Esophagus (tissue), 2 donors: Measurements from ENCODE around the gene RCVRN. TPM values are rescaled to one million over a fixed set of nuclear protein-coding genes. Genes with fewer than 3 reads are reported as not detected.

Experiments
- H3K27ac ChIP-seq, 2 donors: one replicate each; pipeline ENCODE4 v1.5.1; 2013; ENCODE audit warnings: low read depth in 2 of 2, mild to moderate bottlenecking in 2 of 2, inconsistent platforms in 1 of 2, low read length in 1 of 2, moderate library complexity in 1 of 2
- H3K27me3 ChIP-seq, 2 donors: one replicate each; pipeline ENCODE4 v1.6.1; 2013; ENCODE audit warnings: low read length in 2 of 2, control low read depth in 1 of 2, mild to moderate bottlenecking in 1 of 2; ENCODE audit not compliant: insufficient read depth in 2 of 2, control insufficient read depth in 1 of 2
- H3K36me3 ChIP-seq, 2 donors: one replicate each; pipeline ENCODE4 v1.6.1; 2013; ENCODE audit warnings: low read length in 1 of 2; ENCODE audit not compliant: control insufficient read depth in 2 of 2, insufficient read depth in 2 of 2
- H3K4me1 ChIP-seq, 2 donors: one replicate each; pipeline ENCODE4 v1.6.1; 2013; ENCODE audit warnings: low read length in 1 of 2; ENCODE audit not compliant: control insufficient read depth in 2 of 2, insufficient read depth in 2 of 2
- H3K4me3 ChIP-seq, 2 donors: one replicate each; pipeline ENCODE4 v1.5.1; 2013; ENCODE audit warnings: low read length in 2 of 2, mild to moderate bottlenecking in 2 of 2, low read depth in 1 of 2, moderate library complexity in 1 of 2
- H3K9me3 ChIP-seq, 2 donors: one replicate each; pipeline ENCODE4 v1.6.1; 2013; ENCODE audit warnings: mild to moderate bottlenecking in 2 of 2, low read depth in 1 of 2, low read length in 1 of 2, moderate library complexity in 1 of 2; ENCODE audit not compliant: control insufficient read depth in 2 of 2, insufficient read depth in 1 of 2
- WGBS, 2 donors: extraction: QIAGEN DNeasy Blood & Tissue Kit; methylation state at CpG; one replicate each; pipeline ENCODE4 v1.1.7; 2013; 5-methylcytosine and 5-hydroxymethylcytosine counted together
- polyA plus RNA-seq, 2 donors: library from polyadenylated mRNA; stranded (reverse); fragments of 200-250 nt; gene quantifications; one replicate each; pipeline ENCODE4 v1.2.3, GENCODE V29; 2013
- donor health status: healthy with polysubstance abuse.
- donor health status: Bipolar disorder and iron deficiency.

RCVRN gene
- polyA plus RNA-seq, 2 donors, result 0.01 to 0.18 TPM

- H3K9me3 ChIP-seq, result no peaks in the 10 kb centered on the region
- no peaks in the 10 kb centered on the region for H3K27me3 ChIP-seq
- H3K4me1 ChIP-seq, result no peaks in the 10 kb centered on the region
- no peak overlapping the region for H3K27ac ChIP-seq
- WGBS, 2 donors, result 95 to 96% methylated on average over 34 to 35 of the region's 35 CpGs
- no peak overlapping the region for H3K4me3 ChIP-seq
- H3K36me3 ChIP-seq, result no peaks in the 10 kb centered on the region
Observed at GRCh38 chr17:9904277-9905077, 594 bp downstream of the RCVRN start.

GRCh38 chr17:9902120-9902519 lies 3.0 kb downstream of the RCVRN start:
- Histone ChIP-seq H3K36me3 (no peaks in the 10 kb centered on the region), H3K9me3 (no peaks in the 10 kb centered on the region), H3K4me3 (no peak overlapping the region), H3K27me3 (no peaks in the 10 kb centered on the region), H3K27ac (no peak overlapping the region), H3K4me1 (no peaks in the 10 kb centered on the region)
- WGBS, 2 donors, result 9 to 10% methylated on average over 2 of the region's 2 CpGs

- H3K9me3 ChIP-seq, result no peaks in the 10 kb centered on the region
- WGBS, 2 donors, result 50 to 51% methylated on average over 8 of the region's 8 CpGs
- H3K4me3 ChIP-seq, result no peak overlapping the region
- H3K4me1 ChIP-seq, result no peaks in the 10 kb centered on the region
- H3K36me3 ChIP-seq, result no peaks in the 10 kb centered on the region
- no peaks in the 10 kb centered on the region for H3K27me3 ChIP-seq
- H3K27ac ChIP-seq, result no peak overlapping the region
Observed at GRCh38 chr17:9900784-9901183, 4.3 kb downstream of the RCVRN start.

GRCh38 chr17:9900044-9900594 lies 5.0 kb downstream of the RCVRN start:
- Histone ChIP-seq H3K27ac (no peak overlapping the region), H3K36me3 (no peaks in the 10 kb centered on the region), H3K27me3 (no peaks in the 10 kb centered on the region), H3K4me1 (no peaks in the 10 kb centered on the region), H3K4me3 (no peak overlapping the region), H3K9me3 (no peaks in the 10 kb centered on the region)
- 37 to 41% methylated on average over 8 of the region's 8 CpGs for WGBS, 2 donors

- H3K36me3 ChIP-seq, result no peaks in the 10 kb centered on the region
- H3K4me1 ChIP-seq, result no peaks in the 10 kb centered on the region
- no peaks in the 10 kb centered on the region for H3K9me3 ChIP-seq
- WGBS, 2 donors, result 76 to 78% methylated on average over 21 of the region's 21 CpGs
- H3K27me3 ChIP-seq, result no peaks in the 10 kb centered on the region
- no peak overlapping the region for H3K27ac ChIP-seq
- no peak overlapping the region for H3K4me3 ChIP-seq
Observed at GRCh38 chr17:9899280-9900043, 5.6 kb downstream of the RCVRN start.

GRCh38 chr17:9898812-9899211 lies 6.3 kb downstream of the RCVRN start:
- no peaks in the 10 kb centered on the region for H3K4me1 ChIP-seq
- H3K4me3 ChIP-seq, result no peak overlapping the region
- no peaks in the 10 kb centered on the region for H3K36me3 ChIP-seq
- no peak overlapping the region for H3K27ac ChIP-seq
- H3K9me3 ChIP-seq, result no peaks in the 10 kb centered on the region
- WGBS, 2 donors, result 87 to 94% methylated on average over 8 of the region's 8 CpGs
- H3K27me3 ChIP-seq, result no peaks in the 10 kb centered on the region

- Histone ChIP-seq H3K27me3 (no peaks in the 10 kb centered on the region), H3K4me3 (no peak overlapping the region), H3K4me1 (no peaks in the 10 kb centered on the region), H3K36me3 (no peaks in the 10 kb centered on the region), H3K9me3 (no peaks in the 10 kb centered on the region), H3K27ac (no peak overlapping the region)
- 71 to 83% methylated on average over 13 of the region's 13 CpGs for WGBS, 2 donors
Observed at GRCh38 chr17:9897372-9897968, 7.6 kb downstream of the RCVRN start.

- Histone ChIP-seq H3K27me3 (no peaks in the 10 kb centered on the region), H3K4me1 (no peaks in the 10 kb centered on the region), H3K27ac (no peak overlapping the region), H3K36me3 (no peaks in the 10 kb centered on the region), H3K4me3 (no peak overlapping the region), H3K9me3 (no peaks in the 10 kb centered on the region)
Observed at GRCh38 chr17:9895923-9896322, 9.1 kb downstream of the RCVRN start.

- Histone ChIP-seq H3K27me3 (no peaks in the 10 kb centered on the region), H3K27ac (no peak overlapping the region), H3K4me1 (peaks cover 0 to 2% of the 10 kb centered on the region in 2 donors), H3K4me3 (no peak overlapping the region), H3K36me3 (no peaks in the 10 kb centered on the region), H3K9me3 (no peaks in the 10 kb centered on the region)
- WGBS, 2 donors, result 89 to 95% methylated on average over 3 of the region's 3 CpGs
Observed at GRCh38 chr17:9894231-9894630, 10.8 kb downstream of the RCVRN start.
